HL-60/S4 treated with phorbol 12-myristate 13-acetate at 8.2 ng/mL for 4 days and 3 days (cell line): ENCODE results near the gene ZNF597.
"Not testable (repeated sequence)": the region's sequence is repeated elsewhere in the genome, so short reads cannot be mapped to it uniquely, and the experiment has no call there.

Experiments used
- in situ Hi-C: fragments of 300-500 bp; cut with MboI; formaldehyde crosslinking; loops from 2 replicates; pipeline ENCODE4 v1.15.0; 2022; ENCODE audit warnings: low sequenced_read_pairs

ZNF597 gene

GRCh38 chr16:3475604-3476375 lies 32.5 kb upstream of the ZNF597 start:
- in situ Hi-C loops = no loop called here

- in situ Hi-C loops = not testable (repeated sequence)
These were observed 31.6 kb upstream of the ZNF597 start for GRCh38 chr16:3474870-3475269.

- in situ Hi-C loops = no loop called here
These were observed 31.0 kb upstream of the ZNF597 start for GRCh38 chr16:3474136-3474779.

GRCh38 chr16:3473596-3473943 lies 30.3 kb upstream of the ZNF597 start:
- in situ Hi-C loops = not testable (repeated sequence)

GRCh38 chr16:3472878-3473595 lies 29.7 kb upstream of the ZNF597 start:
- in situ Hi-C loops = no loop called here

- in situ Hi-C loops = no loop called here
These were observed 28.3 kb upstream of the ZNF597 start for GRCh38 chr16:3471518-3472176.

- in situ Hi-C loops = no loop called here
These were observed 27.4 kb upstream of the ZNF597 start for GRCh38 chr16:3470723-3471122.

- in situ Hi-C loops = no loop called here
These were observed 26.4 kb upstream of the ZNF597 start for GRCh38 chr16:3469736-3470135.

- in situ Hi-C loops = no loop called here
These were observed 25.2 kb upstream of the ZNF597 start for GRCh38 chr16:3468501-3468900.

- in situ Hi-C loops = no loop called here
These were observed 24.6 kb upstream of the ZNF597 start for GRCh38 chr16:3467921-3468320.

GRCh38 chr16:3467182-3467581 lies 23.9 kb upstream of the ZNF597 start:
- in situ Hi-C loops = no loop called here

- in situ Hi-C loops = no loop called here
These were observed 22.7 kb upstream of the ZNF597 start for GRCh38 chr16:3465911-3466584.

- in situ Hi-C loops = no loop called here
These were observed 22.0 kb upstream of the ZNF597 start for GRCh38 chr16:3465301-3465700.

- in situ Hi-C loops = no loop called here
These were observed 17.8 kb upstream of the ZNF597 start for GRCh38 chr16:3461151-3461550.

GRCh38 chr16:3460585-3460984 lies 17.3 kb upstream of the ZNF597 start:
- in situ Hi-C loops = no loop called here

- in situ Hi-C loops = no loop called here
These were observed 16.8 kb upstream of the ZNF597 start for GRCh38 chr16:3460121-3460520.

- in situ Hi-C loops = no loop called here
These were observed 16.2 kb upstream of the ZNF597 start for GRCh38 chr16:3459401-3460090.

GRCh38 chr16:3458852-3459361 lies 15.6 kb upstream of the ZNF597 start:
- in situ Hi-C loops = no loop called here

GRCh38 chr16:3458278-3458851 lies 15.1 kb upstream of the ZNF597 start:
- in situ Hi-C loops = no loop called here
